T-helper 22 cell (primary cell): ENCODE data around the gene CDH13.
A peak's percentile ranks its signal among the peaks of the same experiment; 100 is the strongest.

Source experiments
- DNase-seq: peaks from one replicate; pipeline ENCODE4 v3.0.0-alpha.2; 2020; ENCODE audit warnings: low read depth

The CDH13 gene

GRCh38 chr16:82652826-82653225, 26.1 kb downstream of the CDH13 start:
- DNase-seq = no peak

- DNase-seq = peak; percentile 68
Observed at GRCh38 chr16:82653550-82654511, 27.1 kb downstream of the CDH13 start.

GRCh38 chr16:82655072-82655714, 28.4 kb downstream of the CDH13 start:
- peak; percentile 83 for DNase-seq

GRCh38 chr16:82655720-82656490, 29.1 kb downstream of the CDH13 start:
- no peak for DNase-seq

- DNase-seq = no peak
Observed at GRCh38 chr16:82657239-82657638, 30.5 kb downstream of the CDH13 start.

- DNase-seq = no peak
Observed at GRCh38 chr16:82657786-82658185, 31.0 kb downstream of the CDH13 start.

- no peak for DNase-seq
Observed at GRCh38 chr16:82658796-82659195, 32.0 kb downstream of the CDH13 start.

GRCh38 chr16:82660075-82660645, 33.4 kb downstream of the CDH13 start:
- peak; percentile 50 for DNase-seq

- DNase-seq = no peak
Observed at GRCh38 chr16:82660966-82661365, 34.2 kb downstream of the CDH13 start.

- no peak for DNase-seq
Observed at GRCh38 chr16:82664181-82664580, 37.4 kb downstream of the CDH13 start.

- no peak for DNase-seq
Observed at GRCh38 chr16:82665025-82665424, 38.3 kb downstream of the CDH13 start.

GRCh38 chr16:82667437-82667836, 40.7 kb downstream of the CDH13 start:
- DNase-seq = no peak

- DNase-seq = no peak
Observed at GRCh38 chr16:82668094-82668493, 41.3 kb downstream of the CDH13 start.

GRCh38 chr16:82671741-82672140, 45.0 kb downstream of the CDH13 start:
- no peak for DNase-seq

- no peak for DNase-seq
Observed at GRCh38 chr16:82672676-82673075, 45.9 kb downstream of the CDH13 start.

GRCh38 chr16:82675300-82675699, 48.5 kb downstream of the CDH13 start:
- no peak for DNase-seq

- no peak for DNase-seq
Observed at GRCh38 chr16:82681592-82681991, 54.8 kb downstream of the CDH13 start.

- no peak for DNase-seq
Observed at GRCh38 chr16:82682767-82683166, 56.0 kb downstream of the CDH13 start.

- DNase-seq = no peak
Observed at GRCh38 chr16:82684256-82684655, 57.5 kb downstream of the CDH13 start.

GRCh38 chr16:82685526-82685925, 58.8 kb downstream of the CDH13 start:
- DNase-seq = no peak

- DNase-seq = no peak
Observed at GRCh38 chr16:82694239-82694874, 67.6 kb downstream of the CDH13 start.

- DNase-seq = no peak
Observed at GRCh38 chr16:82695806-82696205, 69.0 kb downstream of the CDH13 start.
